Stimulated activated CD8-positive, alpha-beta memory T cell treated with anti-CD3 and anti-CD28 coated beads, Interleukin-15, amount 100 ng/mL, for 24 hours (primary cell): ENCODE data around the gene PRICKLE2.

Experiments used
- DNase-seq: peaks from one replicate; pipeline ENCODE4 v3.0.0-alpha.2; 2020; ENCODE audit warnings: low read depth

The PRICKLE2 gene

GRCh38 chr3:64046592-64046991, 178.7 kb downstream of the PRICKLE2 start:
- no peak for DNase-seq

DNA sequence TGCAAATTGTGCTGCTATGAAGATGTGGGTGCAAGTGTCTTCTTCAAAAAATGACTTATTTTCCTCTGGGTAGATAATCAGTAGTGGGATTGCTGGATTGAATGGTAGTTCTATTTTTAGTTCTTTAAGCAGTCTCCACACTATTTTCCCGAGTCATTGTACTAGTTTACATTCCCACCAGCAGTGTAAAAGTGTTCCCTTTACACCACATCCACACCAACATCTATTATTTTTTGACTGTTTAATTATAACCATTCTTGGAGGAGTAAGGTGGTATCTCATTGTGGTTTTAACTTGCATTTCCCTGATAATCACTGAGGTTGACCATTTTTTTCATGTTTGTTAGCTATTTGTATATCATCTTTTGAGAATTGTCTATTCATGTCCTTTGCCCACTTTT, 182.3 kb downstream of the PRICKLE2 start:
- DNase-seq, result no peak
